ENCODE measurements around the gene TMEM101. TPM values are rescaled to one million over a fixed set of nuclear protein-coding genes. Genes with fewer than 3 reads are reported as not detected.

Gene TMEM101
- total RNA-seq, 1 experiment from 2014 or later, result 33.5 TPM

DNA sequence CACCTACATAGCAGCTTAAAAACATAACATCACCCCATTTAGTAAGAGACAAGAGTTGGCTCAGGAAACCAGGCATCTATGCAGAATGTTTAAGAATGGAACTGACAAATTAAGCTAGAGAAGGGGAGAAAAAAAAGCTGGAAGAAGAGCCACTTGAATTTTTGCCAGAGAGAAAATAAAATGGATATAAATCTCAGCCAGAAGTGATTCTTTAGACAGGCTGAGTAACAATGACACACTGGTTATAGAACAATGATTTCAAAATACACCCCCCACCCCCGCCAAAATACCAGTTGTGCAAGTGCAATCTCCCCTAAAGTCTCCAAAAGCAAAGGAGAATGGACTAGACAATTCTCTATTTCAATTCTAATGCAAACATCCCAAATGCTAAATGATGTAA, 29.3 kb upstream of the TMEM101 start:
- Histone ChIP-seq H4K20me1 (ENCODE audit: insufficient read depth) (peaks cover 79% of the 10 kb centered on the region), H3K4me1 (replicated peaks; ENCODE audit: insufficient read depth) (no peaks in the 10 kb centered on the region), H3K27me3 (ENCODE audit: insufficient read depth, low read depth) (no peaks in the 10 kb centered on the region), H3F3A (ENCODE audit: insufficient read depth, low read depth) (peaks cover 28% of the 10 kb centered on the region), H3K27ac (no peak overlapping the region), H3K4me2 (no peak overlapping the region), H3K36me3 (ENCODE audit: low read depth) (peaks cover 6% of the 10 kb centered on the region), H3K4me3 (no peak overlapping the region), H2AFZ (no peak overlapping the region), H3K9me2 (ENCODE audit: insufficient read depth) (no peaks in the 10 kb centered on the region), H3K9me3 (ENCODE audit: insufficient read depth, low read depth) (no peaks in the 10 kb centered on the region), H3K79me2 (ENCODE audit: low read depth) (peaks cover 70% of the 10 kb centered on the region)
- CTCF ChIA-PET, result interaction anchor here (0.8 to 0.9 kb wide), 2 partner anchors 22 to 39 kb away, joined by 3 read pairs; no protein-coding TSS in a partner anchor
- intact Hi-C loops (cut with micrococcal nuclease; ENCODE audit: unreplicated experiment), result no loop called here
- DNase-seq, result no peak
- TF ChIP-seq, protein P1, sequence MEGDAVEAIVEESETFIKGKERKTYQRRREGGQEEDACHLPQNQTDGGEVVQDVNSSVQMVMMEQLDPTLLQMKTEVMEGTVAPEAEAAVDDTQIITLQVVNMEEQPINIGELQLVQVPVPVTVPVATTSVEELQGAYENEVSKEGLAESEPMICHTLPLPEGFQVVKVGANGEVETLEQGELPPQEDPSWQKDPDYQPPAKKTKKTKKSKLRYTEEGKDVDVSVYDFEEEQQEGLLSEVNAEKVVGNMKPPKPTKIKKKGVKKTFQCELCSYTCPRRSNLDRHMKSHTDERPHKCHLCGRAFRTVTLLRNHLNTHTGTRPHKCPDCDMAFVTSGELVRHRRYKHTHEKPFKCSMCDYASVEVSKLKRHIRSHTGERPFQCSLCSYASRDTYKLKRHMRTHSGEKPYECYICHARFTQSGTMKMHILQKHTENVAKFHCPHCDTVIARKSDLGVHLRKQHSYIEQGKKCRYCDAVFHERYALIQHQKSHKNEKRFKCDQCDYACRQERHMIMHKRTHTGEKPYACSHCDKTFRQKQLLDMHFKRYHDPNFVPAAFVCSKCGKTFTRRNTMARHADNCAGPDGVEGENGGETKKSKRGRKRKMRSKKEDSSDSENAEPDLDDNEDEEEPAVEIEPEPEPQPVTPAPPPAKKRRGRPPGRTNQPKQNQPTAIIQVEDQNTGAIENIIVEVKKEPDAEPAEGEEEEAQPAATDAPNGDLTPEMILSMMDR (conservative IDR thresholded peaks at IDR 0.05), result no peak
- no peak for TF ChIP-seq EZH2 (IDR thresholded peaks at IDR 0.05; ENCODE audit: low read depth)
- POLR2A ChIA-PET (ENCODE audit: unreplicated experiment), result interaction anchor here (0.6 to 0.7 kb wide), 3 partner anchors 21 to 456 kb away, joined by 3 to 4 read pairs (median 4); no protein-coding TSS in a partner anchor
- BruUV-seq (replicated peaks), result no TSS peak

DNA sequence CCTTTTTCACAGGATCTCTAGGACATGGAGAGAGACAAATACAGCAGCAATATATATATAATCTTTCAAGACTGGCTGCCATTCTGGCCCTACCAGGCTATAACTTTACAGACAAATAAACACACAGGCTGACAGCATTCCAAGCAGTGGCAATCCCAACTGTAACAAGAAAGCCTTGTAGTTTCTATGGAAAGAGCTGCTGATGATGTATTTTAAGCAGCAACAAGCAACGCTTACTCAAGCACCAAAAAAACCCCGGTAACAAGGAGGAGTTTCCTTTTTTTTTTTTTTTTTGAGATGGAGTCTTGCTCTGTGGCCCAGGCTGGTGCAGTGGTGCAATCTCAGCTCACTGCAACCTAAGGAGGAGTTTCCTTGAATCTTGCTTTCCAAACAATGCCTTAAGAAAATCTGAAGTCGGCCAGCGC, 28.5 kb upstream of the TMEM101 start:
- no peak overlapping the region for H2AFZ ChIP-seq
- H3K9me3 ChIP-seq (ENCODE audit: insufficient read depth, low read depth), result no peaks in the 10 kb centered on the region
- DNase-seq, result no peak
- H3K27me3 ChIP-seq (ENCODE audit: insufficient read depth, low read depth), result no peaks in the 10 kb centered on the region
- BruUV-seq (replicated peaks), result no TSS peak
- H3K4me2 ChIP-seq, result no peak overlapping the region
- peaks cover 62% of the 10 kb centered on the region for H3K79me2 ChIP-seq (ENCODE audit: low read depth)
- no peak overlapping the region for H3K27ac ChIP-seq
- H4K20me1 ChIP-seq (ENCODE audit: insufficient read depth), result peaks cover 71% of the 10 kb centered on the region
- TF ChIP-seq EZH2 (IDR thresholded peaks at IDR 0.05; ENCODE audit: low read depth), result no peak
- TF ChIP-seq, protein P1 (conservative IDR thresholded peaks at IDR 0.05), result no peak
- intact Hi-C loops (cut with micrococcal nuclease; ENCODE audit: unreplicated experiment), result no loop called here
- H3F3A ChIP-seq (ENCODE audit: insufficient read depth, low read depth), result peaks cover 28% of the 10 kb centered on the region
- no peak overlapping the region for H3K4me3 ChIP-seq
- H3K36me3 ChIP-seq (ENCODE audit: low read depth), result peaks cover 5% of the 10 kb centered on the region; the same call in 1 of the 2 replicates
- no peaks in the 10 kb centered on the region for H3K4me1 ChIP-seq (replicated peaks; ENCODE audit: insufficient read depth)
- CTCF ChIA-PET, result interaction anchor here (0.9 to 1.1 kb wide), 2 partner anchors 40 to 80 kb away, joined by 3 read pairs; partner anchors contain the start of gene HDAC5
- no peaks in the 10 kb centered on the region for H3K9me2 ChIP-seq (ENCODE audit: insufficient read depth)
- POLR2A ChIA-PET (ENCODE audit: unreplicated experiment), result interaction anchor here (0.6 to 0.8 kb wide), 2 partner anchors 21 to 78 kb away, joined by 4 to 22 read pairs; no protein-coding TSS in a partner anchor

DNA sequence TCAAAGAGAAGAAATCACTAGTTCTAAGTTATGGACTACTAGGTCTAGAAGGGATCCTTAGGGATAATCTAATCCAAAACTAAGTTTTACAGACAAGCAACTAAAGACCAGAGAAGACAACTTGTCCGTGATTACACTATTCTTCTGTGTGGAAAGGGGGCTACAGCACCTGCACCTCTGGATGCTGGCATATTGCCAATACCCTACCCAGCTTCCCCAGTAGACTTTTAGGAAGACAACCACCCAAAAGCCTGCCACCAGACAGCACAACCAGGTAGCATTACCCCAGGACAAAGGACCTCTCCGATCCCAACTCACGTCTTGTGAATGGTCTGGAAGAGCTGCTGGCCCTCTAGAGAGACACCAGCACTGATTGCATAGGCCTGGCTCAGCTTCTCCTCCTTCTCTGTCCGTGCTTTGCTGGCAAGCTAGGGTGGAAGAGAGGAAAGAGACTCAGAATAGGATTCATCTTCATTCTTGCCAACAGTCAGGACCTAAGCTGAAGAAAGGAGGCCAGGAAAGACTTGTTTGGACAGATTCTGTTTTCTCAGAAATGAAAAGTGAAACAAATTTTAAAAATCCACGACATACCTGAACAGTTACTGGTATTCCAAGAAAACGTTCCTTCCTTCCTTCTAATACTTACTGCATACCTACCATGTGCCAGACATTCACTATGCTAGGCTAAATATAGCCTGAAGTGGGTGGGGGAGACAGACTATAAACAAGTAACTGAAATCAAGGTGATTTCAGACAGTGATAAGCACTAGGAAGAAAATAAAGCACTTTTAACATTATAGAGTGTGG, 25.3 kb upstream of the TMEM101 start:
- Histone ChIP-seq H3K4me2 (no peak overlapping the region), H3K4me3 (no peak overlapping the region), H3K9me3 (ENCODE audit: insufficient read depth, low read depth) (no peaks in the 10 kb centered on the region), H3K27ac (no peak overlapping the region), H4K20me1 (ENCODE audit: insufficient read depth) (peaks cover 58% of the 10 kb centered on the region), H3K4me1 (replicated peaks; ENCODE audit: insufficient read depth) (no peaks in the 10 kb centered on the region), H3K79me2 (ENCODE audit: low read depth) (peaks cover 49% of the 10 kb centered on the region), H3K27me3 (ENCODE audit: insufficient read depth, low read depth) (no peaks in the 10 kb centered on the region), H3F3A (ENCODE audit: insufficient read depth, low read depth) (peaks cover 29% of the 10 kb centered on the region), H3K36me3 (ENCODE audit: low read depth) (peaks cover 7% of the 10 kb centered on the region; the same call in 1 of the 2 replicates), H3K9me2 (ENCODE audit: insufficient read depth) (no peaks in the 10 kb centered on the region), H2AFZ (no peak overlapping the region)
- CTCF ChIA-PET, result no interaction called here
- BruUV-seq (replicated peaks), result no TSS peak
- POLR2A ChIA-PET (ENCODE audit: unreplicated experiment), result no interaction called here
- TF ChIP-seq, protein P1 (conservative IDR thresholded peaks at IDR 0.05), result no peak
- TF ChIP-seq EZH2 (IDR thresholded peaks at IDR 0.05; ENCODE audit: low read depth), result no peak
- no peak for DNase-seq
- intact Hi-C loops (cut with micrococcal nuclease; ENCODE audit: unreplicated experiment), result no loop called here

Data from PC-9 (cell line).